Umbilical cord (tissue), 2 donors: ENCODE measurements around the gene EMP2. TPM values are rescaled to one million over a fixed set of nuclear protein-coding genes. Genes with fewer than 3 reads are reported as not detected.

ENCODE experiments used
- DNase-seq: peaks from one replicate; pipeline ENCODE4 v3.0.0-alpha.2; 2015; ENCODE audit warnings: low spot score
- total RNA-seq: library from RNA; depleted of rRNA; stranded (reverse); fragments of >200 nt; gene quantifications from one replicate; pipeline ENCODE4 v1.2.3, GENCODE V29; 2014; ENCODE audit warnings: low replicate concordance; ENCODE audit not compliant: insufficient read depth

Gene EMP2
- total RNA-seq, 1 donor from 2014 or later: 27.0 TPM

DNA sequence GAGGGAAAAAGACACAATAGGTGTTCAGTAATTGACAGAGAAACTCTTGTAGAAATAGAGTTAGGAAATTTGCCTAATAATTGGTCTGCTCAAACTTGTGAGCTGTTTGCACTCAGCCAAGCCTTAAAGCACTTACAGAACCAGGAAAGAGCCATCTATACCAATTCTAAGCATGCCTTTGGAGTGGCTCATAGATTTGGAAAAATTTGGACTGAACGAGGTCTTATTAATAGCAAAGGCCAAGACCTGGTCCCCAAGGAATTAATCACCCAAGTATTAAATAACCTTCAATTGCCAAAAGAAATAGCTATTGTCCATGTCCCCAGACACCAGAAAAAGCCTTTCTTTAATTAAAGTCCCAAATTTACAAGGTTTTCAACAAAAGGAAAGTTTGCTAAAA, 90.3 kb downstream of the EMP2 start:
- DNase-seq: no peak

DNA sequence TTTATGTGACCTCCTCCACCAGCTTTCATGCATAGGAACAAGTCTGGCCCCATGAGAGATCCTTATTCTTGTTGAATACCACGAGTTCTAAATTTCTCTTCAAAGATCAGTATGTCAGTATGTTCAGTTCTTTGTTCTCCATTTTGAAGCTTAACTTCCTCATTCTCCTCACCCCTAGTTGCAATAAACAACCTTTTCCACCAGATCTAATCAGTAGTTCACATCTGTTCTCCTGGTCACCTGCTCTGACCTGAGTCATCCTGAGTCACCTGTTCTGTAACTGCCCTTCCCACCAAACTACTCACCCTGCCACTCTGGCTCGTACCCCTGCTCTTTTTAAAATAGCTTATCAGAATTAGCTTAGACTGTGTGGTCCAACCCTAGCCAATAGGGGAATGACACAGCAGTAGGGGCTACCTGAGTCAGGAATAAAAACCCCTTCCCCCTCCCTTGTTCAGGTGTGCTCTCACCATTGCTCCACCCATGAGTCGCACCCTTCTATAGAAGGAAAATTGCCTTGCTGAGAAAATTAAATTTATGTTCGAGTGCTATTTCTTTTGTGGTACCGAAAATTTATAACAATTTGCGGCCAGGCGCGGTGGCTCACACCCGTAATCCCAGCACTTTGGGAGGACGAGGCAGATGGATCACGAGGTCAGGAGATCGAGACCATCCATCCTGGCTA, 94.6 kb downstream of the EMP2 start:
- DNase-seq: no peak

GRCh38 chr16:10485159-10485558, 95.2 kb downstream of the EMP2 start:
- no peak for DNase-seq

- no peak for DNase-seq
Observed at GRCh38 chr16:10480151-10480550, 100.2 kb downstream of the EMP2 start.

Other genes with a start within 250 kb of the EMP2 start
- gene ATF7IP2, start 194.5 kb downstream of the EMP2 start, total RNA-seq: 3.1 TPM
- gene TEKT5, start 114.3 kb upstream of the EMP2 start, total RNA-seq: not detected
- 19.7 TPM for gene NUBP1, start 163.2 kb upstream of the EMP2 start, total RNA-seq
- gene TVP23A, start 238.2 kb upstream of the EMP2 start, total RNA-seq: 4.3 TPM